HG03558 (cell line): ENCODE results near the gene KL.

ENCODE experiments used
- ATAC-seq: cut with Tn5 transposase; IDR thresholded peaks from one replicate; pipeline ENCODE4 v1.9.1; 2021; ENCODE audit warnings: moderate number of reproducible peaks; ENCODE audit not compliant: unreplicated experiment; ENCODE audit errors: extremely low read depth

KL gene

DNA sequence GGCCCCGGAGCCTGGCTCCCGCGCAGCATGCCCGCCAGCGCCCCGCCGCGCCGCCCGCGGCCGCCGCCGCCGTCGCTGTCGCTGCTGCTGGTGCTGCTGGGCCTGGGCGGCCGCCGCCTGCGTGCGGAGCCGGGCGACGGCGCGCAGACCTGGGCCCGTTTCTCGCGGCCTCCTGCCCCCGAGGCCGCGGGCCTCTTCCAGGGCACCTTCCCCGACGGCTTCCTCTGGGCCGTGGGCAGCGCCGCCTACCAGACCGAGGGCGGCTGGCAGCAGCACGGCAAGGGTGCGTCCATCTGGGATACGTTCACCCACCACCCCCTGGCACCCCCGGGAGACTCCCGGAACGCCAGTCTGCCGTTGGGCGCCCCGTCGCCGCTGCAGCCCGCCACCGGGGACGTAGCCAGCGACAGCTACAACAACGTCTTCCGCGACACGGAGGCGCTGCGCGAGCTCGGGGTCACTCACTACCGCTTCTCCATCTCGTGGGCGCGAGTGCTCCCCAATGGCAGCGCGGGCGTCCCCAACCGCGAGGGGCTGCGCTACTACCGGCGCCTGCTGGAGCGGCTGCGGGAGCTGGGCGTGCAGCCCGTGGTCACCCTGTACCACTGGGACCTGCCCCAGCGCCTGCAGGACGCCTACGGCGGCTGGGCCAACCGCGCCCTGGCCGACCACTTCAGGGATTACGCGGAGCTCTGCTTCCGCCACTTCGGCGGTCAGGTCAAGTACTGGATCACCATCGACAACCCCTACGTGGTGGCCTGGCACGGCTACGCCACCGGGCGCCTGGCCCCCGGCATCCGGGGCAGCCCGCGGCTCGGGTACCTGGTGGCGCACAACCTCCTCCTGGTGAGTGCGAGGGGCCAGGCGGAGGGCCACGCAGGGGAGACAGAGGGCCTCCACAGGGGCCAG, at the start of gene KL:
TSS of gene KL (plus strand) at position 10 of the 909 bp plus-strand sequence. CDS start at position 28, 18 bp downstream.
- ATAC-seq: no peak

DNA sequence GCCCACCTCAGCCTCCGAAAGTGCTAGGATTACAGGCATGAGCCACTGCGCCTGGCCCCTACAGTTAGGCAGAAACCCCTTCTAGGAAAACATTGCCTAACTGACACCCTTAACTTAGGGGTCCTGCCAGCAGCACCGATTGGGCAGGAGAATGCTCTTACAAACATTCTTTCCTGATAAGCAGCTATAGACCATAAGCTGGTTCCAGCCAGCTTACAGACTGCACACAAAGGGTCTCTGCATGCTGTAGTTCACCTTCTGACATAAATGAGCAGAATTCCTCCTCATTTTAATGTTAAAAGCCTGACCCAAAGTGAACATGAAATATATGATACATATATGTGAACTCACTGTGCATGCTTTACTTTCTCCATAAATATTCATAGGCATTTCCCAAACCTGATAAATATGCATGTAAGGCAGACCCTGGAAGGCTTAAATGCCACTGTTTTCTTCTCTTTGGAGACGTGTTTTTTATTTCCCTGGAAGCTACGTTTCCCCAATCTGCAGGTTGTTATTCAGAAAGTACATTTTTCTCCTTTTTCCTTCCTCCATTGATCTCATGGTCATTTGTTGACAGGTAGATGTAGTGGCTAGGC, 48.5 kb upstream of the KL start:
- no peak for ATAC-seq

DNA sequence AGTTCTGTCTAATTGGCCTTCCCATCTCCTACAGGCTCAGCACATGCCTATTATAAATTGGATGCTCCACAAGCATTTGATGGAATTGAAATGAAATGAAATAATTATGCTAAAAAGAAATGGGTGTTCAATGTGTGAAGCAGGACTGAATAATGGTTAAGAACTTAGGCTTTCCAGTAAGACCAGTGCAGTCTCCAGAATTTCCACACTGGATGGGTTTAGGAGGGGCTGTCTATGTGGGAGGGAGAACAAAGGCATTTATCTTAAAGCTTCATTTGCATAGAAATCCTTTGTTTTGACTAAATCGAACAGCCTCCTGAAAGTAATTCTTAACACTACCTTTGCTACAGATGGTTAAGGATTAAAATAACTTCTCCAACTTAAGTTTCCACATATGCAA, 47.9 kb upstream of the KL start:
- ATAC-seq: no peak

DNA sequence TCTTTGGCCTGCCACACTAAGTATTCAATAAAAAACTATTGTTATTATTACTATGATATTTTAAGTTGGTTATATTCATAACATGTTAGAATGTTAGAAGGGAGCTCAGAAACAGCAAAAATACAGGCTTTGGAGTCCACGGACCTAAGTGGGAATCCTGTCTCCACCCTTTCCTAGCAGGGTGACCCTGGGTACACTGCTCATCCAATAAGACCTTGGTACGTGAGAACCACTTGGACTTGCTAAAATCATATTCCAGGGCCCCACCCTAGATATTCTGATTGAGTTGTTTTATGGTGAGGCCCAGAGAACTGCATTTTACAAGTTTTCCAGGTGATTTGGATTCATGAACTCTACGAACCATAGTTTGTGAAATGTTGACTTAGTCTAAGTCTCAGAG, 47.4 kb upstream of the KL start:
- ATAC-seq: no peak

DNA sequence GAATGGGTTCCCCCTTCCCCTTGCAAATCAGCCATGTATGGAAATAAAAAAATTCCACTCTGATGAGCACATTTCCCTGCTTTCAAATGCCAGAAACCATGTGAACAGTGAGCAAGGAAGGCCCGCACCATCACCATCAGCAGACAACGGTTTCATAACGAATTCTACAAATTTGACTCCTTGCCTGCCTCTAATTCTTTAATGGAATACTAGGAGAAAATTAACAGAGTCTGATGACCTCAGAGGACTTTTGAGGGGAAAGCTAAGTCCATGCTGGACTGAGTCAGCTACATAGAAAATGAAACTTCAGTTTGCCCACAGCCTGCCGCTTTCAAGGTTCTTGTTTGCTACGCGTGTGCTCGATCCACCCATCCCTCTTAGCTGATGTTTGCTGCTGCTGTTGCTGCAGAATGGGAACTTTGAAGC, 46.7 kb upstream of the KL start:
- peak; percentile 85 for ATAC-seq

DNA sequence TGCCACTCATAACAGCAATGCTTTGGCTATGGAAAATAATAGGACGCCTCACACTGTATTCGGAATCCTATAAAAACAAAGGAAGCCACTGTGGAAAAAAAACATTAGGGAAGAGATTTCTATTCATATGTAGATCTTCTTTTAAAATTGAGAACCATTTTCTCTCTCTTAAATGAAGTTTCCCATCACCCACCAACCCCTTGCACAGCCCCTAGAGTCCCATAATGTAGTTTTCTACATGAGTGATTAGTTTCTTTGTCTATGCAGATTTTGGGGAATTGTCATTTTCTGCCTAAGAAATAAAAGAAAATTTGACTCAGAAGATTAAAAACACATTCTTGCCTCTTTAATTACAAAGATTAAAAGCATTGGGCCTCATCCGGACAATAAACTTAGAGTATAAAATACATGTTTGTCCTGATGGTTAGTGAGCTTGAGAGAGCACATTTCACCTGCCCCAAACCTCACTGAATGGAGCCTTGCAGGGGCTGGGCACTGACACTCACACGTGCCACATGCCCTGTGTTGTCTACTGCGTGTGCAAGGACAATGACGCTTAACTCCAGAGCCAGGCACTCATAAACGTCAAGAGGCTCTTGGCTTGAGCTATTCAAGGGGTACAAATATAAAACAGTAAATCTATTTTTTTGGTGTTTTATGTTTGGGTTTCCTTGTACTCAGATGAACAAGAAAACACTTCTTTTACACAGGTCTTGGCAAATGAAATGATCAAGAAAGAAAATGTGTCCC, 40.0 kb upstream of the KL start:
- no peak for ATAC-seq

DNA sequence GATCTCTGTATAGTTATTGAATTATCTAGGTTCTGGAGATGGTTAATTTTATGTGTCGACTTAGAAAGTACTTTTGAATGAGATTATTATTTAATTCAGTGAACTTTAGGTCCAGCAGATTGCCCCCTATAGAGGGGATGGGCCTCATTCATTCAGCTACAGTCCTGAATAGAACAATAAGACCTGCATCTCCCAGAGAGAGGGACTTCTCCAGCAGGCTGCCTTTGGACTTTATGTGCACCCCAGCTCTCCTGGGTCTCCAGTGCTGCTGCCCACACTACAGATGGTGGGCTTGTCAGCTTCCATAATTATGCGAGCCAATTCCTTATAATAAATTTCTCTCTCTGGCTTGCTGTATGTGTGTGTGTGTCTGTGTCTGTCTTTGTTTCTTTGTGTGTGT, 39.3 kb upstream of the KL start:
- ATAC-seq: no peak

DNA sequence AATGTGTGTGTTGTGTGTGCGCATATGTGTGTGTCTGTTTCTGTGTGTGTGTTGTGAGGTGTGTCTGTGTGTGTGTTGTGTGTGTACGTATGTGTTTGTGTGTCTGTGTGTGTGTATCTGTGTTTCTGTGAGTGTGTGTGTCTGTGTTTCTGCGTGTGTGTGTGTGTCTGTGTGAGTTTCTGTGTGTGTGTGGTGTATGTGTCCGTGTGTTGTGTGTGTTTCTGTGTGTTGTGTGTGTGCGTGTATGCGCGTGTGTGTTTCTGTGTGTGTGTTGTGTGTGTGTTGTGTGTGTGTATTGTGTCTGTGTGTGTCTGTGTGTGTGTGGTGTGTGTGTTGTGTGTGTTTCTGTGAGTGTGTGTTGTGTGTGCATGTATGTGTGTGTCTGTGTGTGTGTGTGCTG, 38.9 kb upstream of the KL start:
- no peak for ATAC-seq

DNA sequence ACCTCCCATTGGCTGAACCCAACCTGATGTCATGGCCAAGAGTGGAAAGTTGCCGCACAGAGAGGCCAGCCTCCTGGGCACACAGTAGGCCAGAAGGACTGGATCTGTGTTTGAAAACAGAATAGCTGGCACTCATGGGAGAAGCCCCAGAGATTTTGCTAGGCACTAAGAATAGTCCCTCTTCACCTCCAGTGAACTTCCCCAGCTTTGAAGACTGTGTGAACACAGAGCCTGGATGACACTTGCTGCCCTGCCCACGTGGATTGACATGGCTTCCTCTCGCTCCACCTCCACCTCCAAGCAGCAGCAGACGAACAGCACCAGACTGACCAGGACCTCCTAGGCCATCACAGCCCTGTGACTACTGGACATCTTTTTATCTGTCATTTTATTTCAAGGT, 37.9 kb upstream of the KL start:
- no peak for ATAC-seq

DNA sequence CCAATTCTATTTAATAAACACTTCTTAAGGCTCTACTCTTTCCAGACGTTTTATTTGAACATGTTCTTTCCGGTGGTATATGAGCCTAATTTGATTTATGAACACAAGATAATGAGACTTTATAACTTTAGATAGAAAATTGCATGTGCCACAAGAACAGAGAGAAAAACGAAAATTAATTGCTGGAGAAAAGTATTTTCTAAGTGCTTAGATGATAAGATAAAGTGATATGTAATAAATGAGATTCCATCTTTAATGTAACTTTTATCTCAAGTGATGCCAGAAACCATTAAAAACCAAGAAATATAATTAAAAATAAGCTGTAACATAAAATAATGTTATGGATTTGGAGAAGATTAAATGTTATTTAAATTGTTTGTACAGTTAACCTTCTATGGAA, 33.2 kb upstream of the KL start:
- no peak for ATAC-seq

DNA sequence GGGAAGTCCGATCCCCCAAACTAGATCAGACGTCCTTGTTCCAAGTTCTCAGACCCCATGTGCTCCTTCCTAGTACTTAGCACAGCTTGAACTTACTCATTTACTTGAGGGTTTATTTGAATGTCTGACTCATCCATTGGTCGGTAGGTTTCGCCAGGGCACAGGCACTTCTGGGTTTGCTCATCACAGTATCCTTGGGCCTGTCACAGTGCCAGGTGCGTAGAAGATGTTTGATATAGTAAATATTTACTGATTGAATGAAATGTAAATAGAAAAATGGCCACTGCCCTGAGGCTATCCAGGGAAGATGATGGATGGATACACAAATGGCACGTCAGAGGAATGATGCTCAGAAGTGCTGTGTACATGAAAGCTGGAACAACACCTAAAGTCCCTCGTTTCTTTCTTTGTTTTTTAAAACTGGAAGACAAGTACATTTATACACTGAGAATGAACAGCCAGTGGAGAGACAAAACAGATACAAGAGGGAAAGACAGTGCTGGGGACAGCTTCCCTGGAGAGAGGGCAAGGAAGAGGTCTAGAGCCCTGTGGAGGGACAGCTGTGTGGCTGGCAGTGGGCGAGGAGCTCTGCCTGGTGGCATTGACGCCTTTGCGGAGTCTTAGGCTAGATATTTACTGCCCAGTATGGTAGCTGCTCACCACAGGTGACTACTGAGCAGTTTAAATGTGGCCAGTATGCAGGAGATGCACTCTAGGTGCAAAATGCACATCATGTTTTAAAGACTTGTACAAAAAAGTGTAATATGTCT, 31.2 kb upstream of the KL start:
- ATAC-seq: no peak

DNA sequence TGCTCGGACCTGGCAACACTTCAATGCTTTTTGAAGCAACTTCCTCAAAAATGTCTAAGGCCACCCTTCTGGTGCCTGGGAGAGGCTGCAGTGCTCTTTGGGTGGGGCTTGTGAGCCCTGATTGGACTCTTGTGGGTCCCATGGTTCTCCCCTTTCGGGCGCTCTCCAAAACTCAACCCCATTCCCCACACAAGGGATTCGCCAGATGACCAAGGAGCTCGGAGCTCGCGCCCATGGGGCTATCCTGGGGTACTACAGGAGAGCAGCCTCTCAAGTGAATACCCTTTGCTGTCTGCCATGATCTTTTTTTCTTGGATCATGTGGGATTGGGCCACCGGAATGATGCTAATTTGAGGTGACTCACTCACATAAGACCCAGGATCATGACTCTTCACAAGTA, 29.7 kb upstream of the KL start:
- no peak for ATAC-seq

DNA sequence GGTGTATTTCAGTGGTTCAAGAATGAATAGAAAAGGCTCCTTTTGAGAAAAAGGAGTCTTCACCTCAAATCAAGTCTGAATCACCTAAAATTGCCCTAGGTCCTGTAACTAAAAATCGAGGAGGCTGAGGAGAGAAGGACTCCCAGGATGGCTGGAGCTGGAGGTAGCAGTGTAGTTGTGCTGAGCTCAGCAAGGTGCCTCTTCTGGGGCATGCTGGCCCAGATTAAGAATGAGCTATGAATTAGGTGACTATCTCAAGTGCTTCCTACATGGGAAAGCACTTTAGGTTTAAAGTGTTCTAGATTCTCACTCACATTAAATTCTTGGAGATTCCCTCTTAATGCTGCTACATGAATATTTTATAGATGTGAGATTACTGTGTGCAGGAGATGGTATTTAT, 28.8 kb upstream of the KL start:
- no peak for ATAC-seq

DNA sequence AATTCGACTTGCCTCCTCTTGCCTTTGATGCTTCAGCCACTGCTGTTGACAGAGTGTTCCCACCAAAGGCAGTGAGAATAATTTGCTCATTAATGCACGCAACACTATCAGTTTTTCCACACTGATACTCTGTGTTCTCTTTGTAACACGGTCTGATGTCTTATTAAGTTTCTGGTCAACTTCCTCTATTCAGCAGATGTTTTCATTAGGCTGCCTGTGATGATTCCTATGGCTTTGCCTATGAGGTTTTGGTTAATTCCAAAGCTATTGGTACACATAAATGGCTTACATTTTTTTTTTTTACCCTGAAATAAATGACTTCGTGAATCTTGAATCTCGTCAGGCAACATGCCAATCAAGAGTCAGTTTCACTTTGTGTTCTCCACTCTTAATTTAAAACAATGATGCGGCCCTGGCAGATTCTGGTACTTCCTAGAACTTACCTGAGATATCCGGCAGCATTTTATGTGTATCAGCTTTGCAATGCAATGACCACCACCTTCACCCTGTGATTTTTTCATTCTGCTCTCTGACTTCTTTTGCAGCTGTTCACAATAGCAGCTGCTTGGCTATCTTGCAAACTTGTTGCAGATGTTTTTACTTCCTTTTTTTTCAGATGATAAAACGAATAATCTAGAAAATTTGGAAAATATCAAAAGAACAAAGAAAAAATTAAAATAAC, 27.5 kb upstream of the KL start:
- ATAC-seq: no peak

DNA sequence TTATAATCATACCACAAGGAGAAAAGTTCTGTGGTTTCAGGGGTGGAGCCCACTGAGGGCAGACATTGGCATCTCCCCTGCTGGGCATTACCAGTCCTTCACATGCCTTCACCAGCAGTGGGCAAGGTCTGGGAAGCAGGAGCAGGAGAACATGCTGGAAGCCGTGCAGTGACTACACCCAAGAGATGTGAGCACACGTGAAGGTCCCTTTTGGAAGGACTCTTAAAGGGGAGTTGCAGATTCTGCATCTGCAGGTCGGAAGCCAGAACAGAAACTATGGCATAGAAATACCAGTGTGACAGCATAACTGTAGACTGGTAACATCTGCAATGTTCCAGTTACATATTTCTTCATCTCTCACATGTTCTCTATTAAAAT, 26.9 kb upstream of the KL start:
- no peak for ATAC-seq

DNA sequence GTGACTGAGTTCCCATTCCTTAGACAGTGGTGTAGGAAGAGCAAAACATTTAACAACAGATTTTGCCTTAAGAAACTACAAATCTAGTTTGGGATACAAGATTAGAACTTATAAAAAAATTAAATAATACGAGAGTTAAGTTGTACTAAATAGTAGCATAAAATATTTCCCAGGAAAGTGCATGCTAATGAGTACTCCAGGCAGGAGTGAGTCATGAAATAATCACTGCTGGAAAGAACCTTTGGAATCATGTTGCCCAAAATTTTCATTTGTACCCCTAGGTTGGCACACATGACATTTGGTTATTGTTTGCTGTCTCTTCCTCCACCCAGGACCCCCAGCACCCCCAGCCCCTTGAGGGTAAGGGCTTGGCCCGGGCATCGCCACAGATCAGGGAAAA, 26.3 kb upstream of the KL start:
- no peak for ATAC-seq

DNA sequence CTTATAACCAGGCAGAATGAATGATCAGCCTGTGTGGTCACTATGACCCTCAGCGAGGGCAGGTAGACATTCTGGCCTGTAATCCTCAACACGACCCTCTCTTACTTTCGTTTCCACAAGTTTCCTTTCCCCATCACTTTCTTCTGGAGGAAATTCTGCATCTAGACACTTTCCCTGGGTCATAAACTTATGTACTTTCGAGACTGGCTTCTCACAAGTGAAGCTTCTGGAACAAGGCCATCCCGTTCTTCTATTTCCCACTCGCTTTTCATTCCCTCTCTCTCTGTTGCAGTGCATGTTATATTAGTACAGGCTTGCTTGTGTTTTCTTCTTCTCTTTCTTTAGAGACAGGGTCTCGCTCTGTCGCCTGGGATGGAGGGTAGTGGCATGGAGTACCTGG, 23.1 kb upstream of the KL start:
- ATAC-seq: no peak

DNA sequence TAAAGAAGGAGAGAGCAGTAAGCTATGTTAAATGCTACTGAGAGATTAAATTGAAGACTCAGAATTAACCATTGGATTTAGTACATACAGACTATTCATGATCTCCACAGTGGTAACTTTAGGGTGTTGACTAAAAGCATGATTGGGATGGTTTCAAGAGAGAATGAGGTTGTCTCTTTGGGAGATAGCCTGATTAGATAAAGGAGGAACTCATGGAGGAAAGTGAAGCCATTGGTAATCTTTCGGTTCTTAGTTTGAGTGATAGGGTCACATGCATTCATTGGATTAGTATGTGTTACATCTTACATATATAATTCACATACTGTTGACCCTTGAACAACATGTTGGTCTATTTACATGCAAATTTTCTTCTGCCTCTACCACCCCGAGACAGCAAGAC, 18.8 kb upstream of the KL start:
- no peak for ATAC-seq

DNA sequence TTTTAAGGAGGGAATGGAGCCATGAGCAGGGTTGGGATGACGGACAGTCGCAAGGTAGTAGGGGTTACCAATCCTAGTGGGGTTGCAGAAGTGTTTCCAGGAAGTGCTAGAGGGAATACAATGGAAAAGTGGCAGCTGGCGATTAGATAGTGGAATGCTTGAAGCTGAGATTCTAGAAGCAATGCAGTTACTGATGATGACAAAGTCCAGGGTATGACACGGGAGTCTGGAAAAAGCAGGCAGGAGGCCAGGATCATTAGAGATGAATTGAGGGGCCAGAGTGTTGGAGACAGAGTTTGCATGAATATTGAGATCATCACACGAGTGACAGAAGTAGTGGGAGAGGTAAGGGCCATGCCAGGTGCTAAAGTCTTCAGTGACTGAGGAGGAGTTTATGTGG, 17.3 kb upstream of the KL start:
- ATAC-seq: no peak

DNA sequence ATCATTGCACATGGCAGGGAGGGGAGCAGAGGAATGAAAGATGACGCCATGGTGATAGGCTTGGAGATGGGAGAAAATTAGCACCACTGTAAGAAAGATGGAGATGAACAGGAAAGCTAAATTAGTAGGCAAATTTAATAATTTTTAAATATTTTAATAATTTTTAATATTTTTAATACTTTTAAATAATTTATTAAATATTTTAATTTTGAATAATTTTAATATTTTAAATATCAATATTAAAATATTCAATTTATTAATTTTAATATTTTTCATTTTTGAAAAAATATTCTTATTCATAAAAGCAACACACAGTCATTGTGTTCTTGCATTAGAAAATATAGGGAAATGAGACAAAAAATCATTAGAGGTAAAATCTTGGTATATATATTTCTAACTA, 15.9 kb upstream of the KL start:
- no peak for ATAC-seq
